Activated CD4-positive, CD25-positive, alpha-beta regulatory T cell treated with anti-CD3 and anti-CD28 coated beads, Interleukin-2, amount 50 U/mL, for 16 hours (primary cell): ENCODE results near the gene MTG2.

Experiments
- DNase-seq: peaks from one replicate; pipeline ENCODE4 v3.0.0-alpha.2; 2020; ENCODE audit warnings: low read depth, low spot score

MTG2 gene

GRCh38 chr20:62183426-62184142, 756 bp downstream of the MTG2 start:
- DNase-seq = no peak

DNA sequence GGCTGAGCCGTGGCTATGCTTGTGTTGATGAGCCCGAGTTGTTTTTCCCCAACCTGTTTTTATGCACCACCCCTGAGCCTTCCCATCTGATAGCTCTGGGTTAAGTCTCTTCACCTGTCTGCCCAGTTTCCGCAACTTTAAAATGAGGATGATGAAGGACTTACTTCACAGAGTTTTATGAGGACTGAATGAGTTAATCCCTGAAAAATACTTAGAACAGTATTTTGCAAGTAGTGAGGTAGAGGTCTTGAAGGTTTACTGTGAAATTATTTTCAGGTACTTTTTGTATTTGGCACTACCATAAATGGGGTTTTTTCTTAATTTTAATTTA, 3.2 kb downstream of the MTG2 start:
- DNase-seq = no peak

GRCh38 chr20:62186887-62187866, 4.3 kb downstream of the MTG2 start:
- DNase-seq = no peak

DNA sequence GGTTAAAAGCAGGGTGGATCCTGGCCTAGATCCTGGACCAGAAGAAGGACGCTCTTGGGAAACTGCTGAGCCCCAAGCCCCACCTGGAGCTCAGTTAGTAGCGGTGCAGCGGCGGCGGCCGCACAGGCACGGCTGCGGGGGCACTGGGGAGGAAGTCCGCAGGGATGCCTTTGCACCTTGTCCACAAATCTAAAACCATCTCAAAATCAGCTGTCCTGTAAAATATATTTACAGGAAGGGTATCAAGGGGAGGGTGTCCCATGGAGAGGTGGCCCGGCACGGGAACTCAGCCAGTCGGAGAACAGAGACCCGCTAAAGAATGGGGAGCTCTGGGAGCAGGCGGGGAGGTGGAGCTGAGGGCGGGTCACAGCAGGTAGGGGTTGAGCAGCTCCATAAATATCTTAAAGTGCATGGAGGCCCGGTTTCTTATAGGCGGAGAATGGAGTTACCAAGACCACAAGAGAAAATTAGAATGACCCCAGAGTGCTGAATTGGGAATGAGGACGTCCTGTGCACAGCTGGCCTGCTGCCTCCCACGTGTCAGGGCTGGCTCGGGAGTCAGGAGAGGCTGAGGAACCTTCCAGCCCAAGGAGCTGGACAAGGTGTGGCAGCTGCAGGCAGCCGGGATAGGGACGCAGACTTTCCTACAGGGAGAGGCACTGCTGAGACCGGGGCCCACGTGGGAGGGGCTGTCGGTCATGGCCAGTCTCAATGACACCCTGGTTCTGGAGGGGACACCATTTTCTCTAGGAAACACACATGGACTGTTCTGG, 8.0 kb downstream of the MTG2 start:
- no peak for DNase-seq

DNA sequence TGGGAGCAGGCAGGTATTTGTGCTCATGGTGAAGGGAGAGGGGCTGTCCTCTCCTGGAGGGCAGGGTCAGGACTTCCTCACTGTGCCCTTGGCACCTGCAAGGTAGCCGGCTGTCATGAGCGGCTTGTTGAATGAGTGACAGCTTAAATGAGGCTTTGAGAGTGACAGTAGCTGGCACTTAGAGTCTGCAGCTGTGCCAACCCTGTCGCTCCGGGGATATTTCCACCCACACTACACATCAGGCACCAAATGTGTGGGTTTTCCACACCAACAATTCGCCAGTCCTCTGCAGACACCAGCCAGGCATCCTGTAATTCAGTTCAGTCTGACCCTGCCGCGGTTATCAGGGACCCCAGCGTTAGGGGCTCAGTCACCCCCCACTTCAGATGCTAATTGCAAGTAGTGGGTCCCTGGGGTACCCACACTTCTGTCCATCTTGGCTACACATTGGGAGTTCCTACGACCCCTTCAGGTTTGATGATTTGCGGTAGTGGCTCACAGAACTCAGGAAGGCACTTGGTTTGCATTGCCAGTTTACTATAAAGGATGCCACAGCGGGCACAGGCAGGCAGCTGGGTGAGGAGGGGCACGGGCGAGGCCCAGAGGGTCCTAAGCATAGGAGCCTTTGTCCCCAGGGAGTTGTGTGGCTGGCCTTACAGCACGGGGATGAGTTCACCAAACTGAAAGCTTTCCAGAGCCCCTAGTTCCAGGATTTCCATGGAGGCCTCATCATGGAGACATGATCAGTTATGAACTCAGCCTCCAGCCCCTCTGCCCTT, 9.1 kb downstream of the MTG2 start:
- DNase-seq = no peak

GRCh38 chr20:62192635-62193034, 9.8 kb downstream of the MTG2 start:
- no peak for DNase-seq

GRCh38 chr20:62193079-62194025, 10.5 kb downstream of the MTG2 start:
- DNase-seq = no peak

DNA sequence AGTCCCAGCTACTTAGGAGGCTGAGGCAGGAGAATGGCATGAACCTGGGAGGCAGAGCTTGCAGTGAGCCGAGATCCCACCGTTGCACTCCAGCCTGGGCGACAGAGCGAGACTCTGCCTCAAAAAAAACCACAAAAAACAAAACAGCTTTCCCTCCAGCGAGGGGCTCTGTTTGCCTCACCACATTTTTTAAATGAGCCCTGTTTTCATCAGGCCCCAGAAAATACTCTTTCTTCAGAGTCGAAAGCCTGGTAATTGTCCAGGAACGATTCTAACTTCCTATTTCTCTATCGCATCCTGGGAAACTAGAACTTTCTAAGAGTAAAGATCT, 12.2 kb downstream of the MTG2 start:
- no peak for DNase-seq

DNA sequence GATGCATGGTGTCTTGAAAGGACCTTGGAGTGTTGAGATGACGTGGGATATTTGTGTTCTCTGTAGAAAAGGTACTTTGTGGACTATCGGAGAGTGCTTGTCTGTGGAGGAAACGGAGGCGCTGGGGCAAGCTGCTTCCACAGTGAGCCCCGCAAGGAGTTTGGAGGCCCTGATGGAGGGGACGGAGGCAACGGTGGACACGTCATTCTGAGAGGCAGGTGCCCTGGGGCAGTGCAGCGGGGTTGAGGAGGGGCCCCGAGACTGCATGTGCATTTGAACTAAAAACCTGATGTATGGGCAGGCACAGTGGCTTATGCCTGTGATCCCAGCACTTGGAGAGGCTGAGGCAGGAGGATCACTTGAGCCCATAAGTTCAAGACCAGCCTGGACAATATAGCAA, 12.9 kb downstream of the MTG2 start:
- DNase-seq = no peak

- DNase-seq = no peak
These were observed 13.5 kb downstream of the MTG2 start for GRCh38 chr20:62196286-62196685.

DNA sequence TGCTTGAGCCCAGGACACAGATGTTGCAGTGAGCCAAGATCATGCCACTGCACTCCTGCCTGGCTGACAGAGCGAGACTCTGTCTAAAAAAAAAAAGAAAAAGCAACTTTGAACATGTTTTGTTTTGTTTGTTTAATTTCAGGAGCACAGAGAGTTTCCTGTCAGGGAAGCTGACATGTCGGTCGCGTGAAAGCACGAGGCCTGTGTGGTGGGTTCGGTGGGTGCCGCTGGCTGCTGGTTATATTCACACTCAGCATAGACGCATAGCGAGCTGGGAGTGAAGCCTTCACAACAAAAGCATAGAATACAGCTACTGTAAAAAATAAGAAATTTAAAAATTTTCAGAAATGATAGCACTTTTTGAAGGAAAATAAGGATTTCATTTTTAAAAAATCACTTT, 14.5 kb downstream of the MTG2 start:
- DNase-seq = no peak

GRCh38 chr20:62197801-62198200, 15.0 kb downstream of the MTG2 start:
- DNase-seq = no peak

GRCh38 chr20:62198496-62198895, 15.7 kb downstream of the MTG2 start:
- no peak for DNase-seq

- no peak for DNase-seq
These were observed 16.1 kb downstream of the MTG2 start for GRCh38 chr20:62198931-62199330.

- no peak for DNase-seq
These were observed 17.8 kb downstream of the MTG2 start for GRCh38 chr20:62200491-62201172.

DNA sequence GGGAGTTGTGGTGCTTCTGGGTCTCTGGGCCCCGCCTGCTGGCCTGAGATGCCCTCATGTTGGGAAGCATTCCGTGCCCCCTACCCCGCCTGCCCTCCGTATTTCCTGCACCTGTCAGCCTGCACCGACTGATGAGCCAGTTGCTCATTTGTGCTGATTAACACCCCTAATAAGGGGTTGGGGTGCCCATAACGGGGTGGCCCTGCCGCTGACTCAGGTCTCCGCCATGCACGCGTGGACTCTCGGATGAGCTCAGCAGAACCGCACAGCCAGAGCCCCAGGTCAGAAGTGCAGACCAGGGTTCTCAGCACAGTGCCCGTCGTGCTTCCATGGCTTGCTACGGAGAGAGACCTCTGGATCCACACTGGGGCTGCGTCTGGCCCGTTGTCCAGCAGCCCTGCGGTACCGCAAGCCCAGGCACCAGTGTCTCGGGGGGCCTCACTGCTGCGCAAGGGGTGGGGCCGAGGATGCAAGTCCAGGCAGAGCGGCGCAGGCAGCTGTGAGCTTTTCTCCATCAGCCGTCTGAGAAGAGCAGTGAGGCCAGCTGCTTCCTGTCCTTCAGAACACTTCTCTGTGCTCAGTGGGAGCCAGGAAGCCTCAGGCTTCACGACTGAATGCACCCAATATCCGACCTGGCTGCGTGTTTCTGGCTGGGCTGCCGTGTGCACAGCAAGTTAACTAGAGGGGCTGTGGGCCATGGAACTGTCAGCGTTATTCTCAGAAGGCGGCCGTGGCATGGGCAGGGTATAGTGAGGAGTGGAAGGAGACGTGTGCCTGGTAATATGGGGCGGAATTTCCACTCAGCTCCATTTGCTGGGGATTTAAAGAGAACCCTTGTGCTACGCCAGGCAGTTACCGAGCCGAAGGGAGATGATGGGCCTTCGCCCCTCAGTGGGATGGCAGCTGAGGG, 18.6 kb downstream of the MTG2 start:
- no peak for DNase-seq

DNA sequence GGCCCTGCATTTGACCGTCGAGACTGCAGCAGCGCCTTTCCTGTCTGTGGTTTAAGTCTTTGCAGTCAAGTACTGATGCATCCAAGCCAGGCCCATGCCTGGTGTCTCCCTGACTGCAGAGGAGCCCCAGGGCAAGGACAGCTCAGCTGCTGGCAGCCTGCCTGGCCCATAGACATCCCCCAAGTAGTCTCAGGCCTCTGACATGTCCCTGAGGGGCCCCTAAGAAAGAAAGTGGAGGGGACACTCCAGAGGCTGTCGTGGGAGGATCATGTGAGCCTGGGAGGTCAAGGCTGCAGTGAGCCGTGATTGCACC, 19.2 kb downstream of the MTG2 start:
- DNase-seq = no peak

- no peak for DNase-seq
These were observed 20.0 kb downstream of the MTG2 start for GRCh38 chr20:62202676-62203377.
